CD4-positive, alpha-beta T cell treated with Interleukin-15 for 1 hour (primary cell): ENCODE measurements around the gene MSANTD3.
"Not testable (repeated sequence)": the region's sequence is repeated elsewhere in the genome, so short reads cannot be mapped to it uniquely, and the experiment has no call there.

Experiments
- DNase-seq: peaks from one replicate; pipeline ENCODE4 v3.0.0-alpha.2; 2020

Gene MSANTD3

GRCh38 chr9:100426530-100427365 is at the start of gene MSANTD3:
TSS of gene MSANTD3 (plus strand) at chr9:100427143. CDS start at chr9:100441939, 14,796 bp downstream.
- DNase-seq: peak; percentile 45

DNA sequence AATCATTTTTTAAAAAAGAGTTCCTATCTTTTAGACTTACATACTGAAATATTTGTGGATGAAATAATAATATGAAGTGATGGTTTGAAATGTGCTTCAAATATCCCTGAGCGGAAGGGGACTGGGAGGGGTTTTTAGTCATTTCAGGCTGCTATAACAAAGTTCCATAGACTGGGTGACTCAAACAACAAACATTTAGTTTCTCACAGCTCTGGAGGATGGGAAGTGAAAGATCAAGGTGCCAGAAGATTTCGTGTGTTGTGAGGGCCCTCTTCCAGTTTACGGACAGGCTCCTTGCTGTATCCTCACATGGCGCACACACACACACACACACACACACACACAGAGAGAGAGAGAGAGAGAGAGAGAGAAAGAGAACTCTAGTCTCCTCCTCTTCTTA is 47.1 kb upstream of the MSANTD3 start:
- no peak for DNase-seq

DNA sequence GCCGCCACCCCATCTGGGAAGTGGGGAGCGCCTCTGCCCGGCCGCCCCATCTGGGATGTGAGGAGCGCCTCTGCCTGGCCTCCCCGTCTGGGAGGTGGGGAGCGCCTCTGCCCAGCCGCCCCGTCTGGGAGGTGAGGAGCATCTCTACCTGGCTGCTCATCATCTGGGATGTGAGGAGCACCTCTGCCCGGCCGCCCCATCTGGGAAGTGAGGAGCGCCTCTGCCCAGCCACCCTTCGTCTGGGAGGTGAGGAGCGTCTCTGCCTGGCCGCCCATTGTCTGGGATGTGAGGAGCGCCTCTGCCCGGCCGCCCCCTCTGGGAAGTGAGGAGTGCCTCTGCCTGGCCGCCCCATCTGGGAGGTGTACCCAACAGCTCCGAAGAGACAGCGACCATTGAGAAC is 34.0 kb upstream of the MSANTD3 start:
- DNase-seq: not testable (repeated sequence)

- DNase-seq: no peak
These were observed 32.8 kb upstream of the MSANTD3 start for GRCh38 chr9:100394032-100394695.

DNA sequence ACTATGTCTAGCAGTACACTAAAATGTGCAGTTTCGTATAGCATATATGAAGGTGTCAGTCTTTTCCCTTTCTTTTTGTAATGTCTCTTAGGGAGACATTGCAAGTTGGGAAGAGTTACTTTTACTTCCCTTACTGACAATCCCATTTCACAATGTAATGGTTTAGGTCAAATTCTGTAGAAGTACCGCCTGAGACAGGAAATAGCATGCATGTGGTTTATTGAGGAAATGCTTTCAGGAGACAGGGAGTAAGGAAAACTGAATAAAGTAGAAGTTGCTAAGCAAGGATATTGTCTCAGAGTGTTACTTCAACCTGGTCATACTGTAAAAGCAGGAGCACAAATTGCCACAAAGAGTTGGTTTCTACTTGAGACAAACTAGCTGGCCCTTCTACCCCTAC is 32.1 kb upstream of the MSANTD3 start:
- DNase-seq: no peak

- DNase-seq: no peak
These were observed 30.2 kb upstream of the MSANTD3 start for GRCh38 chr9:100396769-100397168.

DNA sequence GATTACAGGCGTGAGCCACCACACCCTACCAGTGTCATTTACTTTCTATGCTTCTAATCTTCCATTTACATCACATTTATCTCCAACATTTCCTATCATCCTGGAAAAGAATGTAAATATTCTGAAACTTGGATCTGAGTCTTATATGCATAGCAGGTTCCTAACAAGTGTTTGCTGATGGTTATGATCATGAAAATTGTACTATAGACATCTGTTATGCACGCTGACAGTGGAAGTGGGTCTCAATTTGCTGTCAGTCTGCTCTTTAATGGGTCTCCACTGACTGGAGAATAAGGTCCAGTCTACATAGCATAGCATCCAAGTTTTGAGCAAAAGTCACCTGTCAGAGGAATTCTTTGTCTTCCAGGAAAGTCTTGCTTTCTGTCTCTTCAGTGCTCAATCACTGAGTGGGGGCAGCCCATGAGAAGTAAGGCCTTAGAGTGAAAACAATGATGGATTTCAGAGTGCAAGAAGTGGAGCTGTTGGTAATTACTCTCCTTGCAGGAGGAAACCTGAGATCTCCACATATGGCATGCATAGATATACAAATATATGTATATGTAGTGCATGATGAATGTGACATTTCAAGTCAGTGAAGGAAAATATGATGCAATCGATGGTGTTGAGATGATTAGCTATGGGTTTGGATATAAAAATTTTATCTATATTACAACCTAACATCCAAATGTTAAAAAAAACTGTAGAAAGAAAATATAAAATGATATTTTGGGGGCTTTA is 29.2 kb upstream of the MSANTD3 start:
- DNase-seq: no peak

DNA sequence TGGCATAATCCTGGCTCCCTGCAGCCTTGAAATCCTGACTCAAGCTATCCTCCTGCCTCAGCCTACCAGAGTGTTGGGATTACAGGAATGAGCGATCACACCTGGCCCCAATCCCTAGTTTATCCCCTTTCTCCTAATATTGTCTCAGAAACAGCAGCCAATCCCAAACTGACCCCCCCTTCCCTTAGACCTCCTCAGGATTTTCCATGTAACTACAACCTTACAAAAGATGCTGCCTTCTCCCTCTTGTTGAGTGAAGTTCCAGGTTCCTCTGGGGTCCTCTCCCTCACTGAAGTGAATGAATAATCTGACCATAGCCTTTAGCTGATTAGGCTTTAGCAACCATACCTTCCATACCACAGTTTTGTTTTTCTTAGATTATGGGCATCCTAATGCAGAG is 25.9 kb upstream of the MSANTD3 start:
- DNase-seq: no peak

GRCh38 chr9:100406962-100407361 is 20.0 kb upstream of the MSANTD3 start:
- DNase-seq: no peak

DNA sequence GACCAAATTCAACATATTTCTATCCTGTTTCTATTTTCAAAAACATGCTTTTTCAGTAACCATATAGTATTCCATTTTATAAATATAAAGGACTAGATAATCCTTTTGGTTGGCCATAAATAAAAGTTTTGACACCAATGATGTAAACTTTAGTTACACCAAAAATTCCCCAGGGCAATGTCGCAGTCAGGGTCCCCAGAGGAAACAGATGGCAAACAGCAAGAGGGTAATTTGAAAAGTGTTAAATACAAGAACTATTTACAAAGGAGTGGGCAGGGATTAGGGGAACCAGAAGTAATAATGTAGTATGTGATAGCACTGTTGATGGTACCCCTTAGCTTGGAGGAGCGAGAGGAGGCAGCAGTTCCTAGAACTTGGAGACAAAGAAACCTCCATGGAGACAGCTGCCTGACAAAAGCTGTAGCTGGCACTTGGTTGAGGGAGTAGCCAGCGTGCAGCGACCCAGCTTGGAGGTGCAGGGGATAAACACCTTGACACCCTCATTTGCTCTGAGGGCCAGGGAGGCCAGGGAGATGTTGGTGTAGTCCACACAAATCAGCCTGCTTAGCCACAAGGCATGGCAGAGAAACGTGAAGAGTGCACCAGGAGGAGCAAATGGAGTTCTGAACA is 18.3 kb upstream of the MSANTD3 start:
- DNase-seq: no peak

- DNase-seq: no peak
These were observed 17.8 kb upstream of the MSANTD3 start for GRCh38 chr9:100409176-100409556.

- peak; percentile 89 for DNase-seq
These were observed 15.3 kb upstream of the MSANTD3 start for GRCh38 chr9:100411472-100412283.

DNA sequence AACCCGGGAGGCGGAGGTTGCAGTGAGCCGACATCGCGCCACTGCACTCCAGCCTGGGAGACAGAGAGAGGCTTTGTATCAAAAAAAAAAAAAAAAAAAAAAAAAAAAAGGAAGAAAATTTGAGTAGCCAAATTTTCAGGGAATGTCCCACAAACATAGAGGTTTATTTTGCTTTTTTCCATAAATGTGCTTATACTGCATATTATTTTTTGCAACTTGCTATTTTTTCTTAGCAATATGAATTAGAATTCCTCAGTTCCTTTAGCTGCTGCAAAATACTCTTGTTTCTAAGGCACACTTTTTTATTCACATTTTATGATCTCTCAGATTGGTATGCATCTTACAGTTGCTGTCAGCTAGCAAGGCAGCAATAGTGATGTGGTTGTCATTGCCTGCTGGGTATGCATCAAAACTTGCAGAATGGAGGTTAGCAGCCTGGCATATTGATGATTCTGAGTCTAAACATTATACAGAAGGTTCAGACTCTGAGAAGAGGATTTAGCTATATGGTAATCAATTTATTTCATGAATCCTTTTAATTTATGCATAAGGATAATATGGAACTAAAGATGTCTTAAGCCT is 13.0 kb upstream of the MSANTD3 start:
- DNase-seq: no peak

DNA sequence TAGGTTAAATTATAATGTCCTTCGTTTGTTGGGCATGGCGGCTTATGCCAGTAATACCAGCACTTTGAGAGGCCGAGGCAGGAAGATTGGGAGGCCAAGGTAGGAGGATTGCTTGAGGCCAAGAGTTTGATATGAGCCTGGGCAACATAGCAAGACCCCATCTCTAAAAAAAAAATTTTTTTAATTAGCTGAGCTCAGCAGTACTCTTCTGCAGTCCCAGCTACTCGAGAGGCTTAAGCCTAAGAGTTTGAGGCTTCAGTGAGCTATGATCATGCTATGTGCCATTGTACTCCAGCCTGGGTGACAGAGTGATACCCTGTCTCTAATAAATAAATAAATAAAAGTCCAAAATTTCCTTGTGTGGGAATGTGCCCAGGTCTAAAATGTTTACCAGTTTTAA is 9.1 kb upstream of the MSANTD3 start:
- no peak for DNase-seq

DNA sequence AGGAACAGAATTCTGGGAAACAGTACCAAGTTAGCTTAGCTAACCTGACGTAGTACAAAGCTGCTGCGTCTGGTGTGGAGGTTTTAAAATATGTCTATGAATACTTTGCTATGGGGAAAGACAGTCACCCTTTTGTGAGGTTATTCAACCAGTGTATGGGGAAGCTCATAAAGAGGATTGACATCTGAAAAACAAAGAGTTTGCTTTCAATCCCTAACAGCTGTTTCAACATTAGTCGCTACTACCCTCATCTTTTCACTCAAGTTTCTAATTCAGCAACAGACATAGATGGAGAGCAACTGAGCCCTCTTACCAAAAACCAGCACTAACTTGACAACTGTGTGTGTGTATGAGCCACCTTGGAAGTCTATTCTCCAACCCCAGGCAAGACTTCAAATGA is 7.8 kb upstream of the MSANTD3 start:
- no peak for DNase-seq

- DNase-seq: not testable (repeated sequence)
These were observed 5.8 kb upstream of the MSANTD3 start for GRCh38 chr9:100421116-100421515.

- DNase-seq: no peak
These were observed 1.2 kb upstream of the MSANTD3 start for GRCh38 chr9:100425758-100426157.

DNA sequence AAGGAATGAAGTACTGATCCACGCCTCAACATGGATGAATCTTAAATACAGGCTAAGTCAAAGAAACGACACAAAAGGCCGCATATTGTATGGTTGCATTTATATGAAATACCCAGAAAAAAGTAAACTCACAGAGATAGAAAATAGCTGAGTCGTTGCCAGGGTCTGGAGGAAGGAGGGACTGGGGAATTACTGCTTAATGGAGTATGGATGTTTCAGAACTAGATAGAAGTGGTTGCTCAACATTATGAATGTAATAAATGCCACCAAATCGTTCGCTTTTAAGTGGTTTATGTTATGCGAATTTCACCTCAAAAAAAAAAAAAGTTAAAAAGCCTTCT is 784 bp upstream of the MSANTD3 start:
- no peak for DNase-seq

GRCh38 chr9:100427366-100428263 is 672 bp downstream of the MSANTD3 start:
- no peak for DNase-seq

GRCh38 chr9:100428871-100429654 is 2.1 kb downstream of the MSANTD3 start:
- no peak for DNase-seq
